H1 (cell line): ENCODE results near the gene SLC1A3. TPM values are rescaled to one million over a fixed set of nuclear protein-coding genes. Genes with fewer than 3 reads are reported as not detected.

Experiments
- CTCF ChIA-PET: fragments of 300-600 bp; sonication (Branson Sonifier 250); formaldehyde crosslinking; loops from one replicate; lab custom pipeline; 2021; ENCODE audit not compliant: partially characterized antibody; lab: Charles Lee
- POLR2A ChIA-PET: fragments of 300-600 bp; sonication (Branson Sonifier 250); formaldehyde crosslinking; loops from one replicate; lab custom pipeline; 2021; ENCODE audit warnings: inconsistent platforms; ENCODE audit not compliant: partially characterized antibody; lab: Charles Lee
- DNase-seq, 2 experiments: peaks; one replicate each; pipeline versions ENCODE4 v3.0.0 to v3.0.0-alpha.2; 2010 to 2022; ENCODE audit warnings: low spot score in 2 of 2, low read depth in 1 of 2, mixed read lengths in 1 of 2
- FAIRE-seq: peaks from 2 replicates; lab custom pipeline; 2011; peaks lifted over from hg19 to GRCh38; lab: Jason Lieb, UNC
- H2AFZ ChIP-seq: 2 replicates; pipeline ENCODE4 v1.8.1; 2012; ENCODE audit warnings: low read length, inconsistent platforms
- H2AK5ac ChIP-seq: 2 replicates; pipeline ENCODE4 v1.6.1; 2013; ENCODE audit warnings: low read depth, low read length
- H2BK120ac ChIP-seq: replicated peaks from 2 replicates; pipeline ENCODE3; 2013; ENCODE audit warnings: low read depth, low read length, inconsistent platforms
- H2BK12ac ChIP-seq: 2 replicates; pipeline ENCODE4 v1.6.1; 2013; ENCODE audit warnings: low read depth, low read length
- H2BK15ac ChIP-seq: 2 replicates; pipeline ENCODE4 v1.6.1; 2013; ENCODE audit warnings: low read length
- H2BK20ac ChIP-seq: 2 replicates; pipeline ENCODE4 v1.6.1; 2013; ENCODE audit warnings: low read length
- H2BK5ac ChIP-seq: 2 replicates; pipeline ENCODE4 v1.6.1; 2013; ENCODE audit warnings: low read depth, low read length
- H3K14ac ChIP-seq: 2 replicates; pipeline ENCODE4 v1.6.1; 2013; ENCODE audit warnings: inconsistent platforms; ENCODE audit not compliant: insufficient read length
- H3K18ac ChIP-seq: 2 replicates; pipeline ENCODE4 v1.6.1; 2013; ENCODE audit warnings: low read length; ENCODE audit errors: extremely low read depth
- H3K23ac ChIP-seq: 2 replicates; pipeline ENCODE4 v1.6.1; 2013; ENCODE audit warnings: inconsistent platforms; ENCODE audit not compliant: insufficient read length
- H3K23me2 ChIP-seq: 2 replicates; pipeline ENCODE4 v1.6.1; 2013; ENCODE audit warnings: low read depth, low read length
- H3K27ac ChIP-seq: 2 replicates; pipeline ENCODE4 v1.6.1; 2011; ENCODE audit warnings: low read depth, low read length, inconsistent platforms
- H3K27me3 ChIP-seq, 4 experiments: replicated peaks in 1 of 4; 1 replicate in 1 of 4; 2 replicates in 3 of 4; pipeline versions ENCODE4 v1.6.1 to v1.8.1; 2011 to 2013; ENCODE audit warnings: low read length in 3 of 4, mild to moderate bottlenecking in 3 of 4, inconsistent platforms in 2 of 4, mixed read lengths in 2 of 4, moderate library complexity in 1 of 4; ENCODE audit not compliant: control insufficient read depth in 3 of 4, insufficient read depth in 3 of 4; ENCODE audit errors: extremely low read depth in 1 of 4
- H3K36me3 ChIP-seq, 4 experiments: 2 replicates each; pipeline versions ENCODE4 v1.6.1 to v1.8.1; 2011 to 2013; ENCODE audit warnings: mild to moderate bottlenecking in 4 of 4, low read length in 3 of 4, moderate library complexity in 2 of 4, control low read depth in 1 of 4, inconsistent platforms in 1 of 4; ENCODE audit not compliant: insufficient read depth in 4 of 4, control insufficient read depth in 2 of 4
- H3K4ac ChIP-seq: replicated peaks from 2 replicates; pipeline ENCODE3; 2013; ENCODE audit warnings: low read length, low read depth, mixed read lengths, inconsistent platforms; ENCODE audit not compliant: insufficient read length
- H3K4me1 ChIP-seq, 4 experiments: replicated peaks in 1 of 4; 1 replicate in 1 of 4; 2 replicates in 3 of 4; pipeline versions ENCODE4 v1.6.1 to v1.8.1; 2011 to 2013; ENCODE audit warnings: low read length in 3 of 4, inconsistent platforms in 2 of 4, mixed read lengths in 1 of 4; ENCODE audit not compliant: insufficient read depth in 4 of 4, control insufficient read depth in 3 of 4
- H3K4me2 ChIP-seq, 2 experiments: 2 replicates each; pipeline versions ENCODE4 v1.6.1 to v1.8.1; 2011 to 2013; ENCODE audit warnings: low read depth in 2 of 2, low read length in 2 of 2, control low read depth in 1 of 2, inconsistent platforms in 1 of 2, mild to moderate bottlenecking in 1 of 2; ENCODE audit not compliant: insufficient read depth in 1 of 2
- H3K4me3 ChIP-seq, 4 experiments: fragments of 200-600, 300-600 bp in 1 of 4; sonication (generic), shearing (Covaris generic), sonication (Bioruptor Twin) in 1 of 4; 2 replicates each; pipeline versions ENCODE4 v1.5.1 to v1.8.1; 2011 to 2016; ENCODE audit warnings: low read length in 4 of 4, low read depth in 3 of 4, control low read depth in 2 of 4, inconsistent platforms in 2 of 4, mild to moderate bottlenecking in 2 of 4, mixed read lengths in 1 of 4, moderate library complexity in 1 of 4; ENCODE audit not compliant: insufficient read depth in 2 of 4; ENCODE audit errors: extremely low read depth in 1 of 4
- H3K56ac ChIP-seq: replicated peaks from 2 replicates; pipeline ENCODE3; 2013; ENCODE audit warnings: low read depth, mild to moderate bottlenecking, mixed read lengths, low read length, inconsistent platforms; ENCODE audit not compliant: insufficient read length
- H3K79me1 ChIP-seq: 2 replicates; pipeline ENCODE4 v1.6.1; 2013; ENCODE audit warnings: low read depth, low read length, control low read depth
- H3K79me2 ChIP-seq, 2 experiments: 2 replicates each; pipeline versions ENCODE4 v1.6.1 to v1.8.1; 2012 to 2013; ENCODE audit warnings: low read length in 2 of 2, mild to moderate bottlenecking in 2 of 2, inconsistent platforms in 1 of 2; ENCODE audit not compliant: insufficient read depth in 2 of 2, control insufficient read depth in 1 of 2
- H3K9ac ChIP-seq, 4 experiments: replicated peaks in 1 of 4; 1 replicate in 1 of 4; 2 replicates in 3 of 4; pipeline versions ENCODE4 v1.6.1 to v1.8.1; 2011 to 2013; ENCODE audit warnings: low read depth in 3 of 4, low read length in 3 of 4, control low read depth in 2 of 4, mild to moderate bottlenecking in 2 of 4, moderate library complexity in 2 of 4, inconsistent platforms in 1 of 4; ENCODE audit errors: extremely low read depth in 1 of 4
- H3K9me3 ChIP-seq, 2 experiments: 2 replicates each; pipeline versions ENCODE4 v1.6.1 to v1.8.1; 2012 to 2013; ENCODE audit warnings: mild to moderate bottlenecking in 2 of 2, moderate library complexity in 2 of 2, control low read depth in 1 of 2, inconsistent platforms in 1 of 2, low read depth in 1 of 2, low read length in 1 of 2, mixed read lengths in 1 of 2; ENCODE audit not compliant: insufficient read depth in 2 of 2
- H4K20me1 ChIP-seq, 2 experiments: replicated peaks in 1 of 2; 2 replicates each; pipeline versions ENCODE3 to v1.8.1; 2011 to 2013; ENCODE audit warnings: inconsistent platforms in 2 of 2, low read length in 2 of 2, mild to moderate bottlenecking in 1 of 2; ENCODE audit not compliant: insufficient read depth in 2 of 2, control insufficient read depth in 1 of 2
- H4K5ac ChIP-seq: 2 replicates; pipeline ENCODE4 v1.6.1; 2013; ENCODE audit warnings: low read length, low read depth, mixed read lengths, inconsistent platforms; ENCODE audit not compliant: insufficient read length
- H4K8ac ChIP-seq: 2 replicates; pipeline ENCODE4 v1.8.0; 2013; ENCODE audit warnings: mild to moderate bottlenecking, moderate library complexity, low read length, inconsistent platforms; ENCODE audit not compliant: insufficient read depth; ENCODE audit errors: extremely low read depth
- H4K91ac ChIP-seq: replicated peaks from 2 replicates; pipeline ENCODE3; 2013; ENCODE audit warnings: low read length, mixed read lengths, inconsistent platforms; ENCODE audit not compliant: insufficient read length
- BCL11A ChIP-seq, 2 experiments: IDR thresholded peaks; one replicate each; pipeline ENCODE4 v1.6.1; 2011; ENCODE audit warnings: low read depth in 2 of 2, low read length in 2 of 2, mild to moderate bottlenecking in 2 of 2
- CEBPB ChIP-seq: IDR thresholded peaks from 2 replicates; pipeline ENCODE4 v1.6.1; 2012; ENCODE audit warnings: low read depth, low read length
- CHD1 ChIP-seq: IDR thresholded peaks from 2 replicates; pipeline ENCODE4 v1.6.1; 2012; ENCODE audit warnings: low read depth, low read length, improper control_type of control experiment
- CREB1 ChIP-seq: IDR thresholded peaks from 2 replicates; pipeline ENCODE4 v1.6.1; 2012; ENCODE audit warnings: inconsistent platforms
- CTBP2 ChIP-seq: IDR thresholded peaks from 2 replicates; pipeline ENCODE4 v1.7.0; 2011; ENCODE audit warnings: borderline replicate concordance, mild to moderate bottlenecking, moderate library complexity, mixed read lengths, low read length; ENCODE audit not compliant: insufficient read depth, insufficient read length
- EGR1 ChIP-seq: IDR thresholded peaks from 2 replicates; pipeline ENCODE4 v1.6.1; 2011; ENCODE audit warnings: low read depth, low read length, borderline replicate concordance
- HDAC2 ChIP-seq, 2 experiments: fragments of 300-600 bp in 1 of 2; sonication (generic) in 1 of 2; IDR thresholded peaks; 2 replicates each; pipeline ENCODE4 v1.6.1; 2011 to 2012; ENCODE audit warnings: low read depth in 2 of 2, low read length in 2 of 2, mild to moderate bottlenecking in 2 of 2, moderate library complexity in 2 of 2, borderline replicate concordance in 1 of 2, inconsistent platforms in 1 of 2
- KDM5A ChIP-seq: fragments of 200-600 bp; IDR thresholded peaks from 2 replicates; pipeline ENCODE4 v1.7.1; 2012; ENCODE audit warnings: mild to moderate bottlenecking, low read length, inconsistent platforms, mixed read lengths
- NRF1 ChIP-seq: IDR thresholded peaks from 2 replicates; pipeline ENCODE4 v1.6.1; 2011; ENCODE audit warnings: mild to moderate bottlenecking, low read depth, low read length, improper control_type of control experiment
- RAD21 ChIP-seq, 2 experiments: IDR thresholded peaks in 1 of 2; conservative IDR thresholded peaks in 1 of 2; 2 replicates each; pipeline ENCODE4 v1.6.1; 2011; ENCODE audit warnings: low read depth in 2 of 2, low read length in 2 of 2, improper control_type of control experiment in 1 of 2, inconsistent platforms in 1 of 2, mild to moderate bottlenecking in 1 of 2, moderate library complexity in 1 of 2
- RBBP5 ChIP-seq: IDR thresholded peaks from 2 replicates; pipeline ENCODE4 v1.7.1; 2012; ENCODE audit warnings: low read depth, mild to moderate bottlenecking, inconsistent platforms, low read length, moderate library complexity, borderline replicate concordance
- RNF2 ChIP-seq: fragments of 200-900, 300-1000 bp; sonication (generic); IDR thresholded peaks from 2 replicates; pipeline ENCODE4 v1.7.1; 2016; ENCODE audit warnings: borderline replicate concordance, low read depth, mild to moderate bottlenecking, antibody characterized with exemption, low read length; ENCODE audit not compliant: poor library complexity, severe bottlenecking; ENCODE audit errors: missing control alignments
- SP4 ChIP-seq: IDR thresholded peaks from 2 replicates; pipeline ENCODE4 v1.6.1; 2012; ENCODE audit warnings: low read length, inconsistent platforms
- SUZ12 ChIP-seq: fragments of 200-600 bp; sonication (generic); IDR thresholded peaks from 2 replicates; pipeline ENCODE4 v1.6.1; 2012; ENCODE audit warnings: mild to moderate bottlenecking, inconsistent platforms, low read length, moderate library complexity, mixed read lengths
- WGBS, 2 experiments: shearing (Covaris generic) in 1 of 2; methylation state at CpG; one replicate each; pipeline versions ENCODE4 v1.1.6 to v1.1.7; 2013 to 2015; ENCODE audit warnings: low lambda C conversion rate in 2 of 2, mixed read lengths in 2 of 2, inconsistent platforms in 1 of 2, low coverage in 1 of 2, missing lambda C conversion rate in 1 of 2; ENCODE audit not compliant: insufficient replicate concordance in 2 of 2, insufficient coverage in 1 of 2, insufficient read length in 1 of 2; ENCODE audit errors: extremely low coverage in 1 of 2, missing lambda C conversion rate in 1 of 2; 5-methylcytosine and 5-hydroxymethylcytosine counted together
- polyA plus RNA-seq, 7 experiments: library from polyadenylated mRNA; depleted of rRNA in 3 of 7; stranded (reverse) in 5 of 7; unstranded in 2 of 7; fragments of >200 nt in 5 of 7; fragments of 200-250 nt in 2 of 7; gene quantifications; 1 replicate in 5 of 7; 2 replicates in 1 of 7; 4 replicates in 1 of 7; pipeline versions ENCODE4 v1.2.1 to v1.2.3, GENCODE V29; 2011 to 2013; ENCODE audit warnings: missing spikeins in 2 of 7, mixed read lengths in 2 of 7
- total RNA-seq: library from RNA; stranded (reverse); fragmentation: NEBNext Ultra II Directional; extraction: Animal tissue kit (Norgen Biotek cat#: 25700); gene quantifications from 2 replicates; pipeline ENCODE4 v1.2.1, GENCODE V29; 2021

SLC1A3 gene
- total and polyA plus RNA-seq, 2 of the 8 experiments (the other 6 are each of a cell fraction or from before 2014, with no cell fraction given), result 26.7 to 35.3 TPM

GRCh38 chr5:36694351-36694750, 87.9 kb downstream of the SLC1A3 start:
- no peak for DNase-seq
- no peak for TF ChIP-seq CHD1
- TF ChIP-seq BCL11A (IDR thresholded peaks at IDR 0.05; ENCODE audit: low read depth in 2 of 2, low read length in 2 of 2), result no peak
- TF ChIP-seq HDAC2 (IDR thresholded peaks at IDR 0.05; ENCODE audit: borderline replicate concordance in 1 of 2, low read depth in 2 of 2, low read length in 2 of 2), result no peak
- TF ChIP-seq SUZ12, result no peak
- no peak for TF ChIP-seq CTBP2
- TF ChIP-seq RBBP5, result no peak
- no peak for TF ChIP-seq SP4
- TF ChIP-seq EGR1, result no peak
- TF ChIP-seq RAD21 (IDR thresholded peaks at IDR 0.05 in 1 of 2, conservative IDR thresholded peaks at IDR 0.05 in 1 of 2; ENCODE audit: low read depth in 2 of 2, low read length in 2 of 2), result no peak
- no peak for TF ChIP-seq CEBPB
- TF ChIP-seq KDM5A, result no peak
- TF ChIP-seq NRF1, result no peak
- no peak for TF ChIP-seq RNF2
- no peak for TF ChIP-seq CREB1

More at GRCh38 chr5:36694351-36694750, 87.9 kb downstream of the SLC1A3 start:
- Histone ChIP-seq H3K23ac (no peak overlapping the region), H3K23me2 (no peaks in the 10 kb centered on the region; the same call in 1 of the 2 replicates), H3K14ac (no peak overlapping the region), H2BK120ac (no peak overlapping the region), H2BK12ac (no peak overlapping the region), H2AFZ (no peak overlapping the region), H3K79me2 (no peaks in the 10 kb centered on the region), H3K9me3 (no peaks in the 10 kb centered on the region), H3K56ac (no peak overlapping the region), H2AK5ac (no peak overlapping the region), H4K20me1 (no peaks in the 10 kb centered on the region), H2BK15ac (no peak overlapping the region), H4K8ac (no peak overlapping the region), H3K18ac (no peak overlapping the region), H3K4me3 (no peak overlapping the region), H3K4me2 (no peak overlapping the region), H3K9ac (no peak overlapping the region), H4K5ac (no peak overlapping the region), H4K91ac (no peak overlapping the region), H3K27me3 (peaks cover 3 to 18% (median 13%) of the 10 kb centered on the region in 4 experiments; a peak in 6 of 7 replicates), H3K79me1 (no peaks in the 10 kb centered on the region), H3K27ac (no peak overlapping the region), H3K4ac (no peak overlapping the region), H3K4me1 (peaks cover 0 to 3% (median under 1%) of the 10 kb centered on the region in 4 experiments; a peak in 2 of 7 replicates), H3K36me3 (no peaks in the 10 kb centered on the region), H2BK20ac (no peak overlapping the region), H2BK5ac (no peak overlapping the region)
- 89% methylated on average over 5 of the region's 5 CpGs; no CpG with 5 or more reads in 1 of the 2 experiments for WGBS, 2 experiments
- POLR2A ChIA-PET, result interaction anchor here (1.3 kb wide), 1 partner anchor 70 kb away, joined by 3 read pairs; no protein-coding TSS in a partner anchor
- CTCF ChIA-PET, result interaction anchor here (0.8 to 15.2 kb wide), 17 partner anchors 11 to 1351 kb away, joined by 3 to 246 read pairs (median 7); no protein-coding TSS in a partner anchor
- no peak for FAIRE-seq
